Right forelimb (tissue), 1 donor: ENCODE results near the gene IGFLR1.

ENCODE experiments used
- DNase-seq: peaks from one replicate; pipeline ENCODE4 v3.0.0-alpha.2; 2018

The IGFLR1 gene

DNA sequence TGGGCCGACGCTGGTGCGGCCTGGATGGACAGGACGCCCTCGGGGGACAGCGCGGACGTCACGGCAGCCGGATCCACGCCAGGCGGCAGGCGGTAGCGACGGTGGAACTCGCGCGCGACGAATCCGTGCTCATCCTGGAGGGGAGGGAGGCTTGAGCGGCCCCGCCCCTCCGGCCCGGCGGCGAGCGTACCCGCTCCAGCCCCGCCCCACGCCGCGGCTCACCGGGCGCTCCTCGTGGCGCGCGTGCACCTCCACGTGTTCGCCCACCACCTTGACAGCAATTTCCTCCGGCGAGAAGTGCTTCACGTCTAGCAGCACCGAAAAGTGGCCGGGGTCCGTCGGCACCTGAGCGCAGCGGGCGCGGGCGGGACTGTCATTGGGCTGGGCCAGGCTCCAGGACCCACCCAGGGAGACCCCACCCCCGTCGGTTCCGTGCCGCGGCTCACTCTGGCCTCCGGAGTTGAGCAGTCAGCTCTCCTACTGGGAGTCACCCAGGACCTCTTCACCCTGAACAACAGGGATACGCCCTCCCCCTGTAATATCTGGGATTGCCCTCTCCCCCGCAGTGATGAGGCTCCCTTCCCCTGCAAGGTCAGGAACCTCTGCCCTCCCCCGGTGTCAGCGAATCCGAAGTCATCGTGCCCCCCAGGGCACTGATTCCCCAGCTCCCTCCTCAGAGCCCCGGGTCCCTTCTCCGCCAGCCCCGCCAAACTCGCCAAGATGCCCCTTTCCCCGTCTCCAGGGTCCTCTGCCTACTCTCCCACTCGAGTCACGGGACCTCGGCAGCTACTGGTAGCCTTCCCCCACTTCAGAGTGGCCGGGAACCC, 13.5 kb upstream of the IGFLR1 start:
- peak; percentile 86 for DNase-seq

DNA sequence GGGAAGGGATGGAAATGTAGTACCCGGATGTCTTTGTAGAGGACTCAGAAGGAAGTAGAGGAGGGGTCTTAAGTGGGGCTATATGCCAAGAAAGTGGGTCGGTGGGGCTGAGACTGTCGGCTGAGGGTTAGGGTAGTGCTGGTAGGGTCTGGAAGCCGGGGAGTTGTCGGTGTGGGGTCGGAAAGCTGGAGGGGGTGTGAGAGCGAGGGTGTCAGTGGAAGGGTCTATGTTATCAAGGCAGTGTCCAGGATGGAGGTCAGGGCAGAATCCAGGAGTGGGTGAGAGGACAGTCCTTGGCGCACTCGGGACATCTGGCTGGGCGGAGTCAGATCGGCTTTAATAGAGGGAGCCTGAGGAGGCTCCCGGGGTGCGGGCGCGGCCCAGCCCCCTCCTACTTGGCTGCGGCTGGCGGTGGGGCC, 12.9 kb upstream of the IGFLR1 start:
- no peak for DNase-seq

DNA sequence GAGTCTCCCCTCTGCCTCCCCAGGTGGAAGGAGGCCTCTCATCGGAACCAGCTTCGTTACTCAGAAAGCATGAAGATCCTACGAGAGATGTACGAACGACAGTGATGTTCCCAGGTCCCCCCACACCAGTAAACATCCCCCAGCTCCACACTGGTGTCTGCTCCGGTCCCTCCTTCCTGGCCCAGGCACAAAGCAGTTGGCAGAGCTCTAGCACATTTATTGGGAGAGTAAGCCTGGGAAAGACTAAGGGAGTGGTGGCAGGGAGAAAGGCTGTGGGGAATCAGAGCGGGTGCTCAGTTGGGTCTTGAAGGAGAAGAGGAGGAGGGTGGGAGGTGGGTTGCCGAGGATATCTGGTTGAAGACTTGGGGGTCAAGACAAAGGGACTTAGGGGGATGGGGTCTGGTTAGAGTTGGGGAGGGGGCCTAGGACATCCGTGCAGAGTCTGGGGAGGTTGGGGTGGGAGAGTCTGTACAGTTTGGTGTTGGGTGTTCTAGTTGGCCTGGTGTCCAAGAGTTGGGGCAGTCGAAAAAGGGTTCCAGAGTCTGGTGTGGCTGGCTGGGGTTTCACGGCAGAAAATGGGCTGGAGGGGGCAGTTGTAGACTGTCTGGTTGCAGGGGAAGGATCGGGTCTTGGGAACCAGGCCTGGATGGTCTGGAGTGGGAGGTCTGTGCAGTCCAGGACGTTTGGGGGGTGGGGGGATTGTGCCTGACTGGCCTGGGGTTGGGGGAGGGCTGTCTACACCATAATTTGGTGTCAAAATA, 12.3 kb upstream of the IGFLR1 start:
- no peak for DNase-seq

DNA sequence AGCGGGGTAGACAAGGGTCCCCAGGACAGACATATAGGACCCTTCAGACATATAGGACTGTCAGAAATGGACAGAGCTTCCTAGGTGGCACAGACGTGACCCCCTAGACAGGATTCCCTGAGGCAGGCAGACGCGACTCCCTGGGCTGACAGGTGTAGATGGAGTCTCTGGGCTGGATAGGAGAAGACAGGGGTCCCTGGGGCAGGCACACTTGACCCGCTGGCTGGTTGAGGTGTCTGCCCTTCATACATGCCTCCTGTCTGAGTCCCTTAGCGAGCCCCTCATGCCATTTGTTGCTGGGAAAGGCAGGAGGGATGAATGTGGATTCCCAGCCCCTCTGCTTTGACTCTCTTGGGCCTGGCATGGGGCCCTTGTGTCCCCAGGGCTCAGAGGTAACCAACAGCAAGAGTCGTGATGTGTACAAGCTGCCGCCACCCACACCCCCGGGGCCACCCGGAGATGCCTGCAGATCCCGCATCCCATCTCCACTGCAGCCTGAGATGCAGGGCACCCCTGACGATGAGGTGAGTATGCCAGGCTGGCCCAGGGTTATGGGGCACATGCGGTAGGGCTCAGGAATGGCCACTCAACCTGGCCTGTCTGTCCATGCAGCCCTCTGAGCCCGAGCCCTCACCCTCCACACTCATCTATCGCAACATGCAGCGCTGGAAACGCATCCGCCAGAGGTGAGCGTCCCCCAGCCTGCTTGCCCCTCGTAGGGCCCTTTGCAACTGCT, 11.6 kb upstream of the IGFLR1 start:
- DNase-seq, result no peak

DNA sequence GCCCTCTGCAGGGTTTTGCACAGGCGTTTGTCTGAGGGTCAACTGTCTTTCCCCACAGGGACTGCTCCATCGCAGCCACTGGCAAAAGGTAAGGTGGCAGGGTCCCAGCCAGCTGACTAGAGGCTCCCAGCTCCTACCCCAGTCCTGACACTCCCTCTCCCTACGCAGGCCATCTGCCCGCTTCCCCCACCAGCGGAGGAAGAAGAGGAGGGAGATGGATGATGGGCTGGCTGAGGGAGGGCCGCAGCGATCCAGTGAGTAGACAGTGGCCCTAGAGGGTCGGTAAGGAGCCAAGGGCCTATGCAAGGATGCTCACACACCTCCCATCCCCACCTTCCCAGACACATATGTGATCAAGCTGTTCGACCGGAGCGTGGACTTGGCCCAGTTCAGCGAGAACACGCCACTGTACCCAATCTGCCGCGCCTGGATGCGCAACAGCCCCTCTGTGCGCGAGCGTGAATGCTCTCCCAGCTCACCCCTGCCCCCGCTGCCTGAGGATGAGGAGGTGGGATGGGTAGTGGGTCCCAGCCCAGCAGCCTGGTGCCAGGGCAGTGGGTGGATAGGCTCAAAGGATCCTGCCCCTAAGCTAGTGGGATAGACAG, 10.6 kb upstream of the IGFLR1 start:
- no peak for DNase-seq

DNA sequence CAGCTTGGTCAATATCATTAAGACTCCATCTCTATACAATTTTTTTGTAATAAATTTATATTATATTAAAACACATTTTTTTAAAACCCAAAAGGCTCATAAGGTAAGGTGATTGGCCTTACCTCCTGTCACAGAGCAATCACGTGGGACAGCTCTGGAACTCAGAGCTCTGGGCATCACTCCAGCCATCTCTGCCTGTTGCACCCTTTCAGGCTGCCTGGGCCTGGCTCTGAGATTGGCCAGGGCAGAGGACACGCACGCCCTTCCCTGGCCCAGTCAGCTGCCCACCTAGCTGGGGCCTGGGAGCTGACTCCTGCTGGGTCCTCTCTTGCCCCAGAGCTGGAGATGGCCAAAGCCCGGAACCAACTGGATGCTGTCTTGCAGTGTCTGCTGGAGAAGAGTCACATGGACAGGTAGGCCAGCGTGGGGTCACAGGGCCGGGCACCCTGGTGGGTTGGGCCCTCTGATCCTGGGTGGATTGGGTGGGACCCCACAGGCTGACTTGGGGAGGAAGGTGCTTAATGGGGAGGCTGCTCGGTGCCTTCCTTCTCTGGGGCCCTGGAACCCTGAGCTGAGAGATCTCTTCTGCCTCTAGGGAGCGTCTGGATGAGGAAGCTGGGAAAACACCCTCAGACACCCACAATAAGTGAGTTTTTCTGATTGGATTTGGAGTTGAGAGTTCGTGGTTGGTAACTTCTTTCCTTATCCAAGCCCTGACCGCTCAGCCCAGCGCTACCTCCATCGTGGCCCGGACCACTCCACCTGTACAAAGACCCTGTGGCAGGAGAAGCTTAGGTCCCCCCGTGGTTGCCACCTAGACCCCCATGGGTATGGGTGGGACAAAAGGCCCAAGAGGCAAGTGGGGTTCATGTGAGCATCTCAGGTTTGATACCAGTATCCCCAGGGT, 9.8 kb upstream of the IGFLR1 start:
- no peak for DNase-seq

DNA sequence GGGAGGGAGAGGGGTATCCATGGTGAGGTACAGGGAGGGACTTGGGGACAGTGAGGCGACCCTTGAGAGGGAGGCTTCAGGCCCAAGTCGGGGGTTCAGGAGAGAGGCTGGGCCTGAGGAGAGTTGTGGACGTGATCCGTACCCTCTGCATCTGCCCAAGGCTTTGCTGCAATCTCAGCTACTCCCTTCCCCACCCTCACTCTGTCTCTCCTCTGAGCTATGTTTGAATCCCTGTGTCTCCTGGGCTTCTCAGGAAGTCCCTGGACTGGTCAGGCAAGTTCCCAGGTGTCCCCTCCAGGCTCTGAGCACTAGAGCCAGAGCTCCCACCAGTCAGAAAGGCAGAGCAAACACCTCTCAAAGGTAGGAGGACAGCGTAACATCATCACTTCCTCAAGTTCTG, 7.9 kb upstream of the IGFLR1 start:
- DNase-seq, result no peak

DNA sequence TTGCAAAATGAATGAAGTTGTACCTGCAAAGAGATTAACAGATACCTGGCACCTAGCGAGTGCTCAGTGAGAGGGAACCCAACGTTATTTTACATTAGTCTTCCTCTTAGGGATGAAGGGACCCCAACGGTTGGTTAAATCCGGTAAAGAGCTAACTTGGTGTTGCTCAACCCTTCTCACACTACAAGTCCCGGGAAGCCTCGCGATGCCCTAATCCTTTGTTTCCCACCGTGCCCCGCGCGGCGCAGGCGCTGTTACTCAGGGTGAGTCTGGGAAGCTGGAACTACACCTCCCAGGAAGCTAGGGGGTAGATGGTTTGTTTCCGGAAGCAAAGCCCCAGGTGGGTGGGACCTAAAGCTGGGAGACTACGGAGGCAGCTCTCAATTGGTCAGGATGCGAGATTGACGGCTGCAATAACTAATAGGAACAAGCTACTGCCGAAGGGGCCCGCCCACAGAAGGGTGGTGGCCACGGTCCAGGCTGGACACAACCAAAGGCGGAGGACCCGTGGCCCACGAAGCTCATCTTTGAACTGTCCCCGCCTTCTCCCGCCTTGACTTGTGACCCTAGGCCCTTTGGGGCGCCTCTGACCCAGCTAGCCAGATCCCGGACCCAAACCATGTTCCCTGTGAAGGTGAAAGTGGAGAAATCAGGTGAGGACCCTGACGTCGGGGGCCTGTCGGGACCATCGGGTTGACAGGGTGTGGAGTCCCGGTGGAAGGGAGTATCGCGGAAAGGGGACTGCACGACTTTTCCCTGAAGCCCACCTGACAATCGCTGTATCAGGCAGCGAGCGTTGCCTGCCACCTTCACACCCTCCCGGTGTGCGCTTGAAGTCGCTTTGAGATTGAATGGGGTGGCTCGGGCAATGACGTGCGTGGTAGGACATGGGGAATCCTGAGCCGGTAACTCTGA, 6.1 kb upstream of the IGFLR1 start, which contains the start of gene LIN37:
TSS of gene LIN37 (plus strand) at position 471 of the 915 bp plus-strand sequence. CDS start at position 620, 149 bp downstream.
- peak; percentile 99 for DNase-seq

DNA sequence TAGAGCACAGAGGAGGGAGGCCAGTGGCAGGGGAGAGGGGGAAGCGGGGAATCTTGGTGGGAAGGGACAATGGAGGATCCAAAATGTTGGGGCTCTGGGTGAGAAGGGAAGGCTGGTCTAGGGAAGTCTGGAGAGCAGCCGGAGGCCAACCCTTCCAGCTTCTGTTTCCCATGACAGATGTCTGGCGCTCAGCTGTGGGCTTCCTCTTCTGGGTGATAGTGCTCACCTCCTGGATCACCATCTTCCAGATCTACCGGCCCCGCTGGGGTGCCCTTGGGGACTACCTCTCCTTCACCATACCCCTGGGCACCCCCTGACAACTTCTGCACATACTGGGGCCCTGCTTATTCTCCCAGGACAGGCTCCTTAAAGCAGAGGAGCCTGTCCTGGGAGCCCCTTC, 4.3 kb upstream of the IGFLR1 start:
- DNase-seq, result no peak

DNA sequence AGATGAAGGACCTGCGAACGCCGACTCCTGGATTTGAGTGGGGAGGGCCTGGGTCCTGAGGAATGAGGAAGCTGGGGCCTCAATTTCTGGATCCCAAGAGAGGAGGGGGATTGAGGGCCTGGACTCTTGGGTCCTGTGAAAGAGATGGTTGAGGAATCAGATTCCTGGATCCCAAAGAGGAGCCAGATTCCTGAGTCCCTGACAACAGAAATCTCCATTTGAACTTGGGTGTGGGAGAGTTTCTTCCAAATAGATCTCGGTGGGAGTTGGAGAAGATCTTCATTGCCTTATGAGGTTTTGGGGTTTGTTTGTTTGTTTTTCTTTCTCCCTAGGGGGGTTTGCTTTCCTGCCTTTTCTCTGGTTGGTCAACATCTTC, 3.8 kb upstream of the IGFLR1 start:
- DNase-seq, result no peak

DNA sequence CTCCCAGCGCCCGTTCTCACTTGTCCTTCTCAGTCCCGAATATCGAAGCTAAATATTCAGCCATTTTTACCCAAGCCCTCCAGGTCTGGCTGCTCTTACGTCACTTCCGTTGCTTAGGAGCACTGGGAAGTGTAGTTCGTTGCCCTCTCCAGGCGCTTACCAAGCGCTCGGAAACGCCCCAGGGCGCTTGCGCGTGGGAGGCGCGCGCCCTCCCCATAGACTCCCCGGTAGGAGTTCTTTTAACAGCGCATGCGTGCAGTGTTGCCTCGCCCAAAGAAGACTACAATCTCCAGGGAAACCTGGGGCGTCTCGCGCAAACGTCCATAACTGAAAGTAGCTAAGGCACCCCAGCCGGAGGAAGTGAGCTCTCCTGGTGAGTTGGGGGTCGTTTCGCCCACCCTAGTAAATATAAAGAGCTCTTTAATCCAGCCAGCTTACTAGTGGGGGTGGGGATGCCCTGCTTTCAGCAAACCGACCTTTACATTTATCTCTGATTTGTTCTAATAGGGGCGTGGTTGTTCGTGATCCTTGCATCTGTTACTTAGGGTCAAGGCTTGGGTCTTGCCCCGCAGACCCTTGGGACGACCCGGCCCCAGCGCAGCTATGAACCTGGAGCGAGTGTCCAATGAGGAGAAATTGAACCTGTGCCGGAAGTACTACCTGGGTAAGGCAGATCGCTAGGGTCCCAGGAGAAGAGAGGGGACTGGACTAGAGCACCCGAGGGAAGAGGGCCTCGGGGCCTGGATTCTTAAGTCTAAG, 3.3 kb upstream of the IGFLR1 start, which contains the start of the genes PSENEN and U2AF1L4:
TSS of gene PSENEN (plus strand) at position 324 of the 759 bp plus-strand sequence. CDS start at position 604, 280 bp downstream.
TSS of gene U2AF1L4 (minus strand) at position 91 of the 759 bp plus-strand sequence. CDS start at position 64, 27 bp downstream.
- peak; percentile 96 for DNase-seq

DNA sequence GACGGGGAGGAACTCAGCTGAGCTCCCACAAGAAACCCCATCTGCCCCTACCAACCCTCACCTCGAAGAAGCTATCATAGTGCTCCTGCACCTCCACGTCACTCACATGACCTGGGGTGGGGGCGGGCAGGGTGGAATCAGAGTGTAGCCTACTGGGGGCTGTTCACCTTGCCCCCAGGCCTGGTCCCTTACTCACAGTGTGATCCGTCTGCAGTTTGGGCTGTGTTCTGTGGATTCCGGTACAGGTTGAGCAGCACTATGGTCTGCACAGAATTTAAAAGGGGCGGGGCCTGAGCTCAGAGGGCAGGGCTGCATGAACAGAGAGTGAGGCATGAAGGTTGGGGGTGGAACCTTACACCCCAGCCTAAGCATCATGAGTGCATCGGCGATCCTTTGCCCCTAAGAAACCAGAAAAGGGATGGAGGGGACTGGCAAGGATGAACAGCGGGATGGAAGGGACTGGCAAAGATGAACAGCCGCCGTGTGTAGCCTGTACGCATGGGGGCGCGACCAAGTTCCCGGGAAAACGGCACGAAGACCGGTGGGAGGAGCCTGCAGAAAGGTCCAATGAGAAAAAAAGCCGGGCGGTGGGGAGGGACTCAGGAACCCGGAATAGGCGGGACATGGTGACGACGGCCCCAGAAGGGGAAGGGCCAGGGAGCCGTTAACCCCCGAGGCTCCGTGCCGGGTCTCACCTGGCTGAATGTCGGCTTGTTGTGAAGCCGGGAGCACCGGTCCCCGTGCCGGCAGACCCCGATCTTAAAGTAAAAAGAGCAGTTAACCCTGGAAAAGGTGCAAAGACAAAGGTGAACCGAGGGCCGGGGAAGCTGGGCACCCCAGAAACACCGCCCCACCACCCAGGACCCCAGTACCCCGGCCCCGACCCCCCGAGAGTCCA, 2.4 kb upstream of the IGFLR1 start:
- peak; percentile 94 for DNase-seq

DNA sequence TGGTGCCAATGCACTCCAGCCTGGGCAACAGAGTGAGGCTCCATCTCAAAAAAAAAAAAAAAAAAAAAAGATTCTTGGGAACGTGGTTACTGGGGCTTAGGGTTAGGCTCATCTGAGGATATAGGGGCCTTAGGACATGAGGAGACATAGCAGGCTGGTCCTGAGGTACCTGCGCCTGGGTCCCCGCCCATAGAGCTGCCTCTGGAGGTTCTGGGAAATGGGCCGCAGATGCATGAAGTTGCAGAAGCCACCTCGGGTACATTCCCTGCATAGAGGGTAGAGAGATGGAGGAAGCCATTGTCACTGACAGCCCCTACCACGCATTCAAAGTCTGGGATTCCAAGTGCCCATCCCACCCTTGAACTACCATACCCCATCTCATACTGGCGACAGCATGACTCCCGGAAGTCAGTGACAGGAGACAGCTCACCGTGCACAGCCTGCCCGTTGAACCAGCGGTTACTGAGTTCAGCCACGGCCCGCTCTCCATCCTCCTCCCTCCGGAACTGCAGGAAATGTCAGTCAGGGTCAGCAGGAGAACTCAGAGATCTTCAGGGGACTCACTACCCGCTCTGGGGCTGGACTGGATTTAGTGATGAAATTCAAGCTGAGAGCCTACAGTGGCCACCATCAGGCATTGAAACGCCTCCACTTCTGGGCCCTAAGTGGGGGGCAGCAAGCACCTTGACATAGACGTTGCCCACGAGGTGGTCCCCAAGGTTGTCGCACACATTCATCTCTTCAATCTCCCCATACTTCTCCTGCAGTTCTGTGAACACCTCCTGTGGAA, 1.6 kb upstream of the IGFLR1 start:
- no peak for DNase-seq

DNA sequence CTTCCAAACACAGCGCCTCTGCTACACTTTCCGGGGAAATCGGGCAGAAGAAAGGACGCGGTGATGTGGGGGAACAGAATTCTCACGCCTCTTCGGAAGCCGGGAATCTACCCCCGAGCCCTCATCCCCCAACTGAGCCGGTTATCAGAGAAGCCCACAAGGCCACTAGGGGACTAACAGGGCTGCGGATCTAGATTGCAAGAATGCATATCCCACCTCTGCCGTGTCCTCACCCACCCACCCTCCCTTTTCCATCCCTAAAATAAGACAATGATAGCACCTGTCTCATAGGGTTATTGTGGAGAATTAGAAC, 1.1 kb downstream of the IGFLR1 start:
- no peak for DNase-seq

DNA sequence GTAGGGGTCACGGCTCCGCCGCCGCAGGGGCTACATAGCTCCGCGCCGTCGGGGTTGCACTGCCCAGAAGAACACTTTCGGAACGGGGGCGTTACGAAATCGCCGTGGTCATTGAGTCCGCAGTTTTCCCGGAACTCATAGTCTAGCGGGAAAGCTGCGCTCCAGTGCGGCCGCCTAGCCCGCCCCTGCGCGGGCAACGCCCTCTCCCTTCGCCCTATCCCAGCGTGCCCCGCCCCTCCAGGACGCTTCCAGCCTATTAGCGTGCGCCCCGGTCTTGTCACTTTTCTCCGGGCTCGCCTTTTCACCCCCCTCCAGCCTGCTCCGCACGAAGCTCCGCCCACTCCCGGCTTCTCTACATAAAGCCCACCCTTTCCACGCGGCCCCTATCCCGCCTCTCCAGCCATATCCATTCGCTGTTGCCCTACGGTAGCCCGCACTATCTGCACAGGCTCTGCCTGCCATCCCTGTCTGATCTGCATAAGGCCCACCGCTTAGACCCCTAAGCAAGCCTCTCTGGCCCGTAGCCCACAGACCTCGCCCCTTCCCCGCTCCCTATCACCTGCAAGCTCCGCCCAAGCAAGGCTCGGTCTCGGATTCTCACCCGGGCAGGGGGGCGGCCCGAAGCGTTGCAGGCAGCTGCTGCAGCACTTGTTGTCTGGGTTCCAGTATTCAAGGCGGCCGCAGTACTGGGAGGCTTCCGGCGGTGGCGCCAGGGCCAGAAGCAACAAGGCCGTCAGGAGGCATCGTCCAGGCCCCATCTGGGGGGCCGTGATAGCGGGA, 1.6 kb downstream of the IGFLR1 start:
- peak; percentile 98 for DNase-seq

DNA sequence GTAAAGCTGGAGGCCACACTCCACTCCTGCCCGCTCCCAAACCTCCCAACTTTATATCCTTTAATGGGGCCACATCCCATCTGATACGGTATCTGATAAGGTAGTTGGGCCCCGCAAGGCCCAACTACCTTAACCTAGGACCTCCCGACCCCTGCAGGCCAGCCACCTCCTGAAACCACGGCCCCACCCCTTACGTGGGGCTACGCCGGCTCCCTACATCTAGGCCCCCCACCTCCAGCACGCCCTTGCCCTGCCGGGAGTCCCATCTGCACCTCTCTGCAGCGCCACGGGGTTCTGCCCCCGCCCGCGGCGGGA, 2.2 kb downstream of the IGFLR1 start:
- DNase-seq, result no peak
